NT2/D1 (cell line): Measurements from ENCODE around the gene MROH2A.

Experiments used
- DNase-seq: peaks from one replicate; pipeline ENCODE4 v3.0.0-alpha.2; 2011; ENCODE audit warnings: low read depth, low spot score
- H3K27me3 ChIP-seq: 2 replicates; pipeline ENCODE4 v1.6.0; 2011; ENCODE audit warnings: mild to moderate bottlenecking; ENCODE audit not compliant: insufficient read length, insufficient read depth
- H3K36me3 ChIP-seq: 2 replicates; pipeline ENCODE4 v1.6.1; 2011; ENCODE audit warnings: mild to moderate bottlenecking, low read length, mixed read lengths; ENCODE audit not compliant: insufficient read depth, insufficient read length
- H3K4me1 ChIP-seq: 2 replicates; pipeline ENCODE4 v1.5.1; 2011; ENCODE audit not compliant: insufficient read depth, insufficient read length
- H3K4me3 ChIP-seq: 2 replicates; pipeline ENCODE4 v1.5.1; 2011; ENCODE audit warnings: low read depth; ENCODE audit not compliant: insufficient read length
- H3K9ac ChIP-seq: 2 replicates; pipeline ENCODE4 v1.6.0; 2011; ENCODE audit warnings: low read depth; ENCODE audit not compliant: insufficient read length
- H3K9me3 ChIP-seq: 2 replicates; pipeline ENCODE4 v1.5.1; 2011; ENCODE audit warnings: mild to moderate bottlenecking, low read length; ENCODE audit not compliant: insufficient read depth
- SUZ12 ChIP-seq: IDR thresholded peaks from 2 replicates; pipeline ENCODE4 v1.6.1; 2011; ENCODE audit not compliant: insufficient read length, insufficient read depth; ENCODE audit errors: extremely low read depth
- YY1 ChIP-seq: IDR thresholded peaks from 2 replicates; pipeline ENCODE4 v1.6.1; 2011; ENCODE audit not compliant: insufficient read length, insufficient read depth
- ZNF274 ChIP-seq: IDR thresholded peaks from 2 replicates; pipeline ENCODE4 v1.6.1; 2011; ENCODE audit warnings: mild to moderate bottlenecking, low read depth, low read length

The MROH2A gene

GRCh38 chr2:233835230-233836186 lies 57.4 kb downstream of the MROH2A start:
- no peak overlapping the region for H3K9ac ChIP-seq
- H3K27me3 ChIP-seq, result no peaks in the 10 kb centered on the region
- peaks cover 65% of the 10 kb centered on the region for H3K36me3 ChIP-seq
- no peak overlapping the region for H3K4me3 ChIP-seq
- no peak for DNase-seq
- peaks cover 5% of the 10 kb centered on the region for H3K4me1 ChIP-seq
- no peaks in the 10 kb centered on the region for H3K9me3 ChIP-seq
- TF ChIP-seq SUZ12 (no peak), YY1 (no peak), ZNF274 (no peak)

GRCh38 chr2:233836359-233836758 lies 58.2 kb downstream of the MROH2A start:
- no peaks in the 10 kb centered on the region for H3K9me3 ChIP-seq
- TF ChIP-seq SUZ12 (no peak), ZNF274 (no peak), YY1 (no peak)
- H3K9ac ChIP-seq, result no peak overlapping the region
- DNase-seq, result no peak
- H3K4me3 ChIP-seq, result no peak overlapping the region
- peaks cover 73% of the 10 kb centered on the region for H3K36me3 ChIP-seq
- no peaks in the 10 kb centered on the region for H3K27me3 ChIP-seq
- peaks cover 5% of the 10 kb centered on the region for H3K4me1 ChIP-seq

- Histone ChIP-seq H3K9ac (no peak overlapping the region), H3K27me3 (no peaks in the 10 kb centered on the region), H3K36me3 (peaks cover 87% of the 10 kb centered on the region), H3K4me3 (no peak overlapping the region), H3K4me1 (peaks cover 5% of the 10 kb centered on the region), H3K9me3 (no peaks in the 10 kb centered on the region)
- no peak for DNase-seq
- TF ChIP-seq SUZ12 (no peak), YY1 (no peak), ZNF274 (no peak)
These were observed 59.6 kb downstream of the MROH2A start for GRCh38 chr2:233837694-233838229.

- Histone ChIP-seq H3K4me3 (no peak overlapping the region), H3K36me3 (peaks cover 92% of the 10 kb centered on the region), H3K4me1 (peaks cover 5% of the 10 kb centered on the region), H3K9me3 (no peaks in the 10 kb centered on the region), H3K9ac (no peak overlapping the region), H3K27me3 (no peaks in the 10 kb centered on the region)
- no peak for DNase-seq
- TF ChIP-seq YY1 (no peak), ZNF274 (no peak), SUZ12 (no peak)
These were observed 60.1 kb downstream of the MROH2A start for GRCh38 chr2:233838251-233838650.

- Histone ChIP-seq H3K27me3 (no peaks in the 10 kb centered on the region), H3K4me1 (peaks cover 5% of the 10 kb centered on the region), H3K9me3 (no peaks in the 10 kb centered on the region), H3K9ac (no peak overlapping the region), H3K36me3 (peaks cover 97% of the 10 kb centered on the region), H3K4me3 (no peak overlapping the region)
- no peak for DNase-seq
- TF ChIP-seq YY1, result no peak
- no peak for TF ChIP-seq SUZ12
- no peak for TF ChIP-seq ZNF274
These were observed 60.8 kb downstream of the MROH2A start for GRCh38 chr2:233838726-233839446.

GRCh38 chr2:233839447-233839820 lies 61.3 kb downstream of the MROH2A start:
- H3K9me3 ChIP-seq, result no peaks in the 10 kb centered on the region

More at GRCh38 chr2:233839447-233839820, 61.3 kb downstream of the MROH2A start:
- no peaks in the 10 kb centered on the region for H3K27me3 ChIP-seq
- H3K36me3 ChIP-seq, result peaks cover 97% of the 10 kb centered on the region
- H3K9ac ChIP-seq, result no peak overlapping the region
- TF ChIP-seq YY1 (no peak), SUZ12 (no peak), ZNF274 (no peak)
- H3K4me1 ChIP-seq, result peaks cover 5% of the 10 kb centered on the region
- DNase-seq, result no peak
- no peak overlapping the region for H3K4me3 ChIP-seq
